Gastrocnemius medialis (tissue), 4 donors: ENCODE data around the gene BNC2.

Experiments used
- CTCF ChIP-seq, 5 experiments: fragments of 450-650 bp in 3 of 5; fragments of 200-600 bp in 2 of 5; sonication (generic) in 2 of 5; IDR thresholded peaks in 4 of 5; conservative IDR thresholded peaks in 1 of 5; 1 replicate in 4 of 5; 2 replicates in 1 of 5; pipeline ENCODE4 v1.5.1; 2016 to 2019; ENCODE audit warnings: antibody characterized with exemption in 5 of 5, mild to moderate bottlenecking in 3 of 5, moderate library complexity in 3 of 5
- POLR2A ChIP-seq, 2 donors: fragments of 450-650 bp; IDR thresholded peaks; one replicate each; pipeline ENCODE4 v1.6.1; 2017; ENCODE audit warnings: antibody characterized with exemption in 2 of 2, mild to moderate bottlenecking in 2 of 2, moderate library complexity in 2 of 2

- no peak for TF ChIP-seq CTCF (IDR thresholded peaks at IDR 0.05 in 4 of 5, conservative IDR thresholded peaks at IDR 0.05 in 1 of 5)
- no peak for TF ChIP-seq POLR2A (IDR thresholded peaks at IDR 0.05)
Observed at GRCh38 chr9:16708656-16709435, 161.6 kb downstream of the BNC2 start.
